ENCODE data around the gene JAK1.

DNA sequence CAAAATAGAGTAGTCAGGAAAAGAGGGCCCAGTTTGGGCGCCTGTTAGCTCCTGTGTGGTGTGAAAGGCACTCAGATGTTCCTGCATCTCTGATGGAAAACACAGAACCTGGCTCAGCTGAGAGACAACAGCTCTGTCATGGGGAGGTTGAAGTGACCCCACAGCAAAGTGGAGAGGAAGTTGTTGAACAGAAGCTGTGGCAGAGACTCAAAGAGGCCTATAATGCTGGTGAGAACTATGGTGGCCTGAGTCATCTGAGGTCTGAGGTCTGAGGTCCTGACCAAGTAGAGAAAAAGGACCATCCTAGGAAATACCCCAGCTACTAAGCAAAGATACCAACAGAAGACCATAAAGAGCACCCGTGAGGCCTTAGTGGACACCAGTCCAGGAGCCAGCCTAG lies 45.6 kb upstream of the JAK1 start:
- TF ChIP-seq, protein P1, sequence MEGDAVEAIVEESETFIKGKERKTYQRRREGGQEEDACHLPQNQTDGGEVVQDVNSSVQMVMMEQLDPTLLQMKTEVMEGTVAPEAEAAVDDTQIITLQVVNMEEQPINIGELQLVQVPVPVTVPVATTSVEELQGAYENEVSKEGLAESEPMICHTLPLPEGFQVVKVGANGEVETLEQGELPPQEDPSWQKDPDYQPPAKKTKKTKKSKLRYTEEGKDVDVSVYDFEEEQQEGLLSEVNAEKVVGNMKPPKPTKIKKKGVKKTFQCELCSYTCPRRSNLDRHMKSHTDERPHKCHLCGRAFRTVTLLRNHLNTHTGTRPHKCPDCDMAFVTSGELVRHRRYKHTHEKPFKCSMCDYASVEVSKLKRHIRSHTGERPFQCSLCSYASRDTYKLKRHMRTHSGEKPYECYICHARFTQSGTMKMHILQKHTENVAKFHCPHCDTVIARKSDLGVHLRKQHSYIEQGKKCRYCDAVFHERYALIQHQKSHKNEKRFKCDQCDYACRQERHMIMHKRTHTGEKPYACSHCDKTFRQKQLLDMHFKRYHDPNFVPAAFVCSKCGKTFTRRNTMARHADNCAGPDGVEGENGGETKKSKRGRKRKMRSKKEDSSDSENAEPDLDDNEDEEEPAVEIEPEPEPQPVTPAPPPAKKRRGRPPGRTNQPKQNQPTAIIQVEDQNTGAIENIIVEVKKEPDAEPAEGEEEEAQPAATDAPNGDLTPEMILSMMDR (conservative IDR thresholded peaks at IDR 0.05; ENCODE audit: low read depth, low read length), result no peak
- no peak for TF ChIP-seq EZH2phosphoT487 (IDR thresholded peaks at IDR 0.05; ENCODE audit: borderline replicate concordance, low read length)

Data from PC-3 (cell line).